Measurements from ENCODE around the gene FABP3. TPM values are rescaled to one million over a fixed set of nuclear protein-coding genes. Genes with fewer than 3 reads are reported as not detected.

The FABP3 gene
- total RNA-seq, 2 donors from 2014 or later: 3.0 to 3.4 TPM

GRCh38 chr1:31396633-31397351, 23.9 kb upstream of the FABP3 start:
- 94 to 95% methylated on average over 2 to 3 of the region's 3 CpGs for WGBS, 2 experiments (ENCODE audit: insufficient coverage in 1 of 2, insufficient read length in 1 of 2)
- Mint-ChIP-seq H3K36me3 (ENCODE audit: low read depth) (no peaks in the 10 kb centered on the region), H3K27ac (no peak overlapping the region), H3K27me3 (ENCODE audit: insufficient read depth) (peaks cover 10% of the 10 kb centered on the region), H3K9me3 (no peaks in the 10 kb centered on the region), H3K4me1 (no peaks in the 10 kb centered on the region), H3K4me3 (no peak overlapping the region)
- H3K9me3 ChIP-seq (ENCODE audit: control insufficient read depth, low read length): no peaks in the 10 kb centered on the region
- H3K27me3 ChIP-seq (ENCODE audit: control insufficient read depth, insufficient read depth, low read length, poor library complexity, severe bottlenecking): no peaks in the 10 kb centered on the region
- H3K27ac ChIP-seq (ENCODE audit: low read depth, low read length): no peak overlapping the region
- no peak overlapping the region for H3K4me3 ChIP-seq (ENCODE audit: low read length)
- TF ChIP-seq CTCF (conservative IDR thresholded peaks at IDR 0.05): peak; percentile 76
- no peaks in the 10 kb centered on the region for H3K4me1 ChIP-seq (ENCODE audit: control insufficient read depth, insufficient read depth, low read length)
- H3K36me3 ChIP-seq (ENCODE audit: control insufficient read depth, insufficient read depth, low read length): no peaks in the 10 kb centered on the region
- DNase-seq: no peak
- H3K9ac ChIP-seq (ENCODE audit: extremely low read depth, low read length, poor library complexity, severe bottlenecking): no peak overlapping the region

GRCh38 chr1:31394584-31395193, 21.8 kb upstream of the FABP3 start:
- Histone ChIP-seq H3K36me3 (ENCODE audit: control insufficient read depth, insufficient read depth, low read length) (no peaks in the 10 kb centered on the region), H3K9ac (ENCODE audit: extremely low read depth, low read length, poor library complexity, severe bottlenecking) (no peak overlapping the region), H3K4me1 (ENCODE audit: control insufficient read depth, insufficient read depth, low read length) (no peaks in the 10 kb centered on the region), H3K9me3 (ENCODE audit: control insufficient read depth, low read length) (no peaks in the 10 kb centered on the region), H3K4me3 (ENCODE audit: low read length) (peak overlapping the region; percentile 74), H3K27ac (ENCODE audit: low read depth, low read length) (no peak overlapping the region), H3K27me3 (ENCODE audit: control insufficient read depth, insufficient read depth, low read length, poor library complexity, severe bottlenecking) (no peaks in the 10 kb centered on the region)
- peaks cover 4% of the 10 kb centered on the region for H3K4me1 Mint-ChIP-seq
- H3K9me3 Mint-ChIP-seq: no peaks in the 10 kb centered on the region
- H3K27ac Mint-ChIP-seq: no peak overlapping the region
- TF ChIP-seq CTCF (conservative IDR thresholded peaks at IDR 0.05): peak; percentile 96
- peak overlapping the region; percentile 53 for H3K4me3 Mint-ChIP-seq
- peaks cover 10% of the 10 kb centered on the region for H3K27me3 Mint-ChIP-seq (ENCODE audit: insufficient read depth)
- WGBS, 2 experiments (ENCODE audit: insufficient coverage in 1 of 2, insufficient read length in 1 of 2): 7% methylated on average over 30 to 36 of the region's 36 CpGs
- no peaks in the 10 kb centered on the region for H3K36me3 Mint-ChIP-seq (ENCODE audit: low read depth)
- DNase-seq: peak; percentile 99

- no peaks in the 10 kb centered on the region for H3K9me3 Mint-ChIP-seq
- Histone ChIP-seq H3K4me3 (ENCODE audit: low read length) (no peak overlapping the region), H3K27me3 (ENCODE audit: control insufficient read depth, insufficient read depth, low read length, poor library complexity, severe bottlenecking) (no peaks in the 10 kb centered on the region), H3K36me3 (ENCODE audit: control insufficient read depth, insufficient read depth, low read length) (no peaks in the 10 kb centered on the region), H3K4me1 (ENCODE audit: control insufficient read depth, insufficient read depth, low read length) (no peaks in the 10 kb centered on the region), H3K9ac (ENCODE audit: extremely low read depth, low read length, poor library complexity, severe bottlenecking) (no peak overlapping the region), H3K27ac (ENCODE audit: low read depth, low read length) (no peak overlapping the region), H3K9me3 (ENCODE audit: control insufficient read depth, low read length) (no peaks in the 10 kb centered on the region)
- no peak overlapping the region for H3K4me3 Mint-ChIP-seq
- no peak for TF ChIP-seq CTCF (conservative IDR thresholded peaks at IDR 0.05)
- peaks cover 4% of the 10 kb centered on the region for H3K4me1 Mint-ChIP-seq
- DNase-seq: no peak
- H3K27me3 Mint-ChIP-seq (ENCODE audit: insufficient read depth): peaks cover 10% of the 10 kb centered on the region
- no peak overlapping the region for H3K27ac Mint-ChIP-seq
- H3K36me3 Mint-ChIP-seq (ENCODE audit: low read depth): no peaks in the 10 kb centered on the region
These were observed 20.6 kb upstream of the FABP3 start for GRCh38 chr1:31393463-31393862.

All from endodermal cell (in vitro differentiated cells).